HG03521 (cell line): ENCODE results near the gene TWNK.

Source experiments
- ATAC-seq: cut with Tn5 transposase; IDR thresholded peaks from one replicate; pipeline ENCODE4 v1.9.1; 2021; ENCODE audit warnings: mild to moderate bottlenecking, moderate library complexity; ENCODE audit not compliant: unreplicated experiment

The TWNK gene

DNA sequence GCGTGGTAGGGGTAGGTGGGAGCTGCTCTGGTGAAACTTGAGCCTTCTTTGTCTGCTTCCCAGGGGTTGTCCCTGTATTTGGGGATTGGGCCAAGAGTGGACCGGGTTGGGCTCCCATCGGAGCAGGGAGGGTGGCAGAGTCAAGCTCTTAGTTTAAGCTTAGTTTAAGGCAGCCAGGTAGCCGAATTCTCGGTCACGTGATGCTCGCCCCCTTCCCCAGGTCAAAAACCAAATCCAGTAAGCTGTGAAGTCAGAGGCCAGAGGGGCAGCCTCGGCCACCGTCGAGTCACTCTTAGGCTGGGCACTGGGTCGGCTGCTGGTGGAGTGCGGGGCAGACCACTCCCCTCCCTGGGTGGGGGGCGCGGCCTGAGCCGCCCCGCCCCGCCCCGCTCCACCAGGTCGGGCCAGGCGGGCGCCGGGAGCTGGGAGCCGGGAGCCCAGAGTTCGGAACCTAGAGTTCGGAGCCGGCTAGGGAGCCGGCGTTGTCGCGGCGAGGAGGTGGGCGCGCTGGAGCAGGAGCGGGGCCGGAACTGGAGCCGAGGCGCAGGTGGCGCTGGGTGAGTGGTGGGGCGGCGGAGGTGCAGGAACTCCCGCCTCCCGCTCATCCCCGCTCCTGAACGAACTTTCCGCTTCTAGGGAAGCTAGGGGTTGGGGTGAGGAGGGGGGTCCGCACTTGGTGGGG, 9.5 kb downstream of the TWNK start:
- ATAC-seq, result no peak

GRCh38 chr10:100997360-100998182, 10.2 kb downstream of the TWNK start:
- peak; percentile 35 for ATAC-seq

GRCh38 chr10:100998183-100998990, 11.0 kb downstream of the TWNK start:
- ATAC-seq, result peak; percentile 14

GRCh38 chr10:100998991-100999741, 11.8 kb downstream of the TWNK start:
- ATAC-seq, result peak; percentile 32

GRCh38 chr10:100999742-101000126, 12.4 kb downstream of the TWNK start, which contains the start of gene LZTS2:
LZTS2 (plus strand) TSS chr10:100999808; CDS start chr10:101002539, 2,731 bp downstream.
- ATAC-seq, result no peak

- ATAC-seq, result no peak
These were observed 13.0 kb downstream of the TWNK start for GRCh38 chr10:101000127-101000914.

DNA sequence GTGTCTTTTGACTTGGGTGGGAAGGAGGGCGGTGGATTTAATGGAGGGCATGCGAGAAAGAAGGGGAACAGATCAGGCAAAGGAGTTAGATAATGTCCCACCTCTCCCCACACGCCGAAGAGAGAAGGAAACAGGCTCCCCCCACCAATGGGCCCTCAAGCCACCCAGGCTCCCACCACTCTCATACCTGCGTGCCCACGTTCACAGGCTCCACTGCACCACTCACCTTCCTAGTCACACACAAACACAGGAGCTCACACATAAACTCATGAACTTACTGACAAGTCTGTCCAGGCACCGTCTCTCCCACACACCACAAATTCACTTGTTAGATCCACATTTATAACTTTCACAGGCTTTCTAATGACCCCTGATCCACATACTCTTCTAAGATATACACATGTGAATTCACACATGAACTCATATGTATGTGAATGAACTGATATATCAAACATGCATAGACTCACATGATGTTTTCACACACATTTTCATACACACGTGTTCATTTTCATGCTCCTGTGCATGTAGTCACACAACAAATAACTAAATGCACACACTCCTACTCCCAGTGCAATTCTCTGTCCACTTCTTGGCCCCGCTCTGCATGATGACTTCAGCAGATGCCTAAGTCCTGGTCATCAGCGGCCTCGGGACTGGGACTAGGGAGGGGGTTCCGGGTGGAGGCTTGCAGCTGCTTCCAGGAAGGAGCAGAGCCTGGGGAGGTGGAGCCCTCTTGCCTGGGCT, 13.7 kb downstream of the TWNK start:
- ATAC-seq, result no peak

DNA sequence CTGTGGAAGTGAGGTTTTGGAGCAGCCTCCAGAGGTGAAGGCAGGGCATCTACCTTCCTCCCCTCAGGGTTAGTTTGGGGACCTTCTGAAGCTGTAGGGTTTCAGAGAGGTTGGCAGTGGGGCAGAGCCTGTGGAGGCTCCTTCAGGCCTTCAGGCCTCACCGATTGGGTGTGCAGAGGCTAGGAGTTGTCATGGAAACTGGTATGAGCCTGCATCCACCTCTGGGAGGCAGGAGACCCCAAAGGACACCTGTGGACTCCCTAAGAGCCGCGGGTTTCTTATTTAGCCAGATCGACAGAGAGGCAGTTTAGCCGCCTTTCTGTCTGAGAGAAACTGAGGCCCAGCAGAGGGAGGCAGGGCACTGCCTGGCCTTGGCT, 14.3 kb downstream of the TWNK start:
- ATAC-seq, result no peak

DNA sequence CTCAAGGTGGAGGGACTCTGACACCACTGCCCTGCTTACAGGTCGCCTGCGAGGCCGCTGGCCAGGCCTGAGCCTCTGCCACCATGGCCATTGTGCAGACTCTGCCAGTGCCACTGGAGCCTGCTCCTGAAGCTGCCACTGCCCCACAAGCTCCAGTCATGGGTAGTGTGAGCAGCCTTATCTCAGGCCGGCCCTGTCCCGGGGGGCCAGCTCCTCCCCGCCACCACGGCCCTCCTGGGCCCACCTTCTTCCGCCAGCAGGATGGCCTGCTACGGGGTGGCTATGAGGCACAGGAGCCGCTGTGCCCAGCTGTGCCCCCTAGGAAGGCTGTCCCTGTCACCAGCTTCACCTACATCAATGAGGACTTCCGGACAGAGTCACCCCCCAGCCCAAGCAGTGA, 15.1 kb downstream of the TWNK start:
- ATAC-seq, result no peak

DNA sequence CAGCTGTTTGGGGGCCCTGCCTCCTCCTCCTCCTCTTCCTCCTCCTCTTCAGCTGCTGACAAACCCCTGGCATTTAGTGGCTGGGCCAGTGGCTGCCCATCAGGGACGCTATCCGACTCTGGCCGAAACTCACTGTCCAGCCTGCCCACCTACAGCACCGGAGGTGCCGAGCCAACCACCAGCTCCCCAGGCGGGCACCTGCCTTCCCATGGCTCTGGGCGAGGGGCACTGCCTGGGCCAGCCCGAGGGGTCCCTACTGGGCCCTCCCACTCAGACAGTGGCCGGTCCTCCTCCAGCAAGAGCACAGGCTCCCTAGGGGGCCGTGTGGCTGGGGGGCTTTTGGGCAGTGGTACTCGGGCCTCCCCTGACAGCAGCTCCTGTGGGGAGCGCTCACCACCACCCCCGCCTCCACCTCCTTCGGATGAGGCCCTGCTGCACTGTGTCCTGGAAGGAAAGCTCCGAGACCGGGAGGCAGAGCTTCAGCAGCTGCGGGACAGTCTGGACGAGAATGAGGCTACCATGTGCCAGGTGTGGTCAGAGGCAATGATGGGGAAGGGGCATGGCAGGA, 16.4 kb downstream of the TWNK start:
- no peak for ATAC-seq

DNA sequence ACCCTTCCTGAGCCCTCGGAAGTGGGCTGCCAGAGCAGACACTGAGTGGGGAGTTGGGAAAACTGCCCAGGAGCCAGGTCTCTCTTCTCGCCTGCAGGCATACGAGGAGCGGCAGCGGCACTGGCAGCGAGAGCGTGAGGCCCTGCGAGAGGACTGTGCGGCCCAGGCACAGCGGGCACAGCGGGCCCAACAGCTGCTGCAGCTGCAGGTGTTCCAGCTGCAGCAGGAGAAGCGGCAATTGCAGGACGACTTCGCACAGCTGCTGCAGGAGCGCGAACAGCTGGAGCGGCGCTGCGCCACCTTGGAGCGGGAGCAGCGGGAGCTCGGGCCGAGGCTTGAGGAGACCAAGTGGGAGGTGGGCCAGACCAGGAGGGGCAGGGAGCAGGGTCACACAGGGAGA, 18.0 kb downstream of the TWNK start:
- ATAC-seq, result no peak

DNA sequence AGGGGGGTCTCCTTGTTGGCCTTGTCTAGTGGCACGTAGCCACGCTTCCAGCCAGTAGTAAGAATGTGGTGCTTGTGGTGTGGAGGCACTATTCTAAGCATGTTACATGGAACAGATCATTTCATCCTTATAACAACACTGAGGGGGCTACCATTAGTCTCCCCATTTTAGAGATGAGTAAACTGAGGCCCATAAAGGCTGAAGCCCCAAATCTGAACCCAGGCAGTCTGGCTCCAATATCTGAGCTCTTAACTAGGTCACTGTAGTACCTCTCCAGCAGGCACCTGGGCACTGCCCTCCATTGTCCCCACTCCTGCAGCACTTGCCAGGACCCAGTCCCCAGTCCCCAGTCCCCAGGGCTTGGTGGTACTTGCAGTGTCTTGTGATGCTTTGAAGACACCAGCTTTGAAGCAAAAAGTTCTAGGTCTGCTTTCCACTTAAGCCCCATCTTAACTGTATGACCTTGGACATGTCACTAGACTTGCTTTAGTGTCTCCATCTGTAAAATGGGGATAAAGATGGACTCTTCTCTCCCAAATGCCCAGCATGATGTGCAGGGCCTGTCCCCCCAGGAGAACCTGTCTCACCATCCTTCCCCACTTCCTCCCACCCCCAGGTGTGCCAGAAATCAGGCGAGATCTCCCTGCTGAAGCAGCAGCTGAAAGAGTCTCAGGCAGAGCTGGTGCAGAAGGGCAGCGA, 18.7 kb downstream of the TWNK start:
- no peak for ATAC-seq

DNA sequence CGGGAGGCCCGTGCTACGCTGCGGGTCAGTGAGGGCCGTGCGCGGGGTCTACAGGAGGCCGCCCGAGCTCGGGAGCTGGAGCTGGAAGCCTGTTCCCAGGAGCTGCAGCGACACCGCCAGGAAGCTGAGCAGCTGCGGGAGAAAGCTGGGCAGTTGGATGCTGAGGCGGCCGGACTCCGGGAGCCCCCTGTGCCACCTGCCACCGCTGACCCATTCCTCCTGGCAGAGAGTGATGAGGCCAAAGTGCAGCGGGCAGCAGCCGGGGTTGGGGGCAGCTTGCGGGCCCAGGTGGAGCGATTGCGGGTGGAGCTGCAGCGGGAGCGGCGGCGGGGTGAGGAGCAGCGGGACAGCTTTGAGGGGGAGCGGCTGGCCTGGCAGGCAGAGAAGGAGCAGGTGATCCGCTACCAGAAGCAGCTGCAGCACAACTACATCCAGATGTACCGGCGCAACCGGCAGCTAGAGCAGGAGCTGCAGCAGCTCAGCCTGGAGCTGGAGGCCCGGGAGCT, 19.3 kb downstream of the TWNK start:
- no peak for ATAC-seq

DNA sequence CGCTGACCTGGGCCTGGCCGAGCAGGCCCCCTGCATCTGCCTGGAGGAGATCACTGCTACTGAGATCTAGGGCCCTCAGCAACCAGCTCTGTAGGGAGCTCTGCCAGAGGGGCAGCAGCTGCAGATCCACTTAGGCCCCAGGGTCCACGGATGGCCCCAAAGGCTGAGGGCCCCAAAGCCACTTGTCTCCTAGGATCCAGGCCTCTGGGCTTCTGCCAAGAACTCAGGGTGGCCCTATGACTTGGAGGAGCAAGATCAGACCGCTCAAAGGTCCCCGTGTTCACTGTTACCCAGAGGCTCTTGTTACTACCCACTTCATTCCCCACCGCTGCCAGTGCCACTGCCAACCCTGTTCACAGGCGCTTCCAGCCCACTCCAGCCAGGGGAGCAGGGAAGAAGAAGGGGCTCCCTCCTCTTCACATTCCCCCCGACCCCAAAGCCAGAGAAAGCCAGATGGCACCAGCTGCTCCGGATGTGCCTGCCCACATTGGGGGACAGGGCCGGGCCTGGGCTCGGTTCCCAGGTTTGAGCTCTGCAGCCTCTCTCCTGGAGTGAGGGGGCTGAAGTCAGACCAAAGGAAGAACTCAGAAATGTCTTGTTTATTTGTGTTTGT, 19.9 kb downstream of the TWNK start:
- no peak for ATAC-seq

- ATAC-seq, result no peak
These were observed 20.8 kb downstream of the TWNK start for GRCh38 chr10:101007915-101008822.

DNA sequence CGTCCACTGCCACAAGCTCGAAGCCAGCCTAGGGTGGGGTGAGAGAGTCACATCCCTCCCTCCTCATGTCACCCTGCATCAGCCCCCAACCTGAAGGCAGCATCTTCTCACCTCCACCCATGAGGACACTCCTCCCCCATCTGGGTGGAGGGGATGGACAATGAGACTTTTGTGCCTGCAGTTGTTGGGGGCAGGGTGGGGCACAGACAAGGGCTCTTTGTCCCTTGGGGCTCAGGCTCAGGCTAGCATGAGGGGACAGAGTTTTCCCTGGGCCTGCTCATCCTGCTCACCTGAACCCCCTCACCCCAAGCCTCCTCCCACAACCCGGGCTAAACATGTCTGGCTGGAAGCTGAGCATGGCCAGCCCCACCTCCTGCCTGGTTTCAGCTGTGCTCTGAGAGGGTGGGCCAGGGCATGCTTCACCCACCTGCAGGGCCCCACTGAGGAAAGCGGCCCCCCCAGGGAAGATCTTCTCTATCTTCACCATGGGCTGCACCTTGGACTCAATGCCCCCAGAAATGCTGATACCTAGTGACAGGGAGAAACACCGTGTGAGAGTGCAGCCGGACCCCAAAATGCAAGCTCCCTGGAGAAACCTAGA, 21.6 kb downstream of the TWNK start:
- ATAC-seq, result no peak
